LNCaP clone FGC (cell line): ENCODE data around the gene MYOD1.

Experiments
- DNase-seq: peaks from one replicate; pipeline ENCODE4 v3.0.0-alpha.2; 2011; ENCODE audit warnings: low read depth
- H3K4me3 ChIP-seq: 2 replicates; pipeline ENCODE4 v1.5.1; 2011; ENCODE audit warnings: mild to moderate bottlenecking, low read depth, low read length, control low read depth
- CTCF ChIP-seq: IDR thresholded peaks from 2 replicates; pipeline ENCODE4 v1.5.1; 2012; ENCODE audit warnings: mild to moderate bottlenecking; ENCODE audit not compliant: control insufficient read depth, insufficient read depth; ENCODE audit errors: extremely low read depth

Gene MYOD1

DNA sequence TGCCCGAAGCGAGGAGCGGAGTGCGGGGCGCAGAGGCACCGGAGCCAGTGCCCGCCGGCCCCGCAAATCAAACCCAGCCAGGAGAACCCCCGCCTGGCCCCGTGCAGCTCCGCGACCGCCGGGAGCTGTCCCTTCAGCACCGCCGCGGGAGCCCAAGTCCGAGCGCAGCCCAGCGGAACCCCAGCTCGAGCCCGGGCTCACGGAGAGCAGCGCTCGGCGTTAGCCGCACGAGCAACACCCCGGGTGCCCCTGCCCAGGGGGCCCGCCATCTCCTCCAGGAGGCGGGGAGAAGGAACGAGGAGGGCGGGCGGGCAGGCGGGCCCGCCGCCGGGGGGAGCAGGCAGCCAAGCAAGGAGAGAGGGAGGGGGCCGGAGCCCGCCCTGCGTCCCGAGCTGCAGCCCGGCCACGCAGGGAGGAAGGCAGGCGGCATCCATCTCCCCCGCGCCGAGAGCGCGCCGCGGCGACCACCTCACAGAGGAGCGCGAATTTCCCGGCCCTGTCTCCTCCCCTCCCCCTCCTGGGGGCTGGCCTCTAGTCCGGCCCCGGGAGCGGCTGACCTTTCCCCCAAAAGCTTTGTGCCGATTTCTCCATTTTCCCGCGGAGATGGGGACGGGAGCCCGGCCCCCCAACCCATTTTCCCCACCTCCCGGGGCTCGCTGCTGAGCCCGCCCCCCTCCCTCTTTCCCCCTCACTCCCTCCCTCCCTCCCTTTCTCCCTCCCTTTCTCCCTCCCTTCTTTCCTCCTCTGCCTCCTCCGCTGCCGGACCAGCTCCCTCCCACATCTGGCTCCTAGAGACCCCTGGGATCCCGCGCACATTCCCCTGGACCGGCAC is 15.8 kb downstream of the MYOD1 start:
- peak; percentile 17 for DNase-seq

DNA sequence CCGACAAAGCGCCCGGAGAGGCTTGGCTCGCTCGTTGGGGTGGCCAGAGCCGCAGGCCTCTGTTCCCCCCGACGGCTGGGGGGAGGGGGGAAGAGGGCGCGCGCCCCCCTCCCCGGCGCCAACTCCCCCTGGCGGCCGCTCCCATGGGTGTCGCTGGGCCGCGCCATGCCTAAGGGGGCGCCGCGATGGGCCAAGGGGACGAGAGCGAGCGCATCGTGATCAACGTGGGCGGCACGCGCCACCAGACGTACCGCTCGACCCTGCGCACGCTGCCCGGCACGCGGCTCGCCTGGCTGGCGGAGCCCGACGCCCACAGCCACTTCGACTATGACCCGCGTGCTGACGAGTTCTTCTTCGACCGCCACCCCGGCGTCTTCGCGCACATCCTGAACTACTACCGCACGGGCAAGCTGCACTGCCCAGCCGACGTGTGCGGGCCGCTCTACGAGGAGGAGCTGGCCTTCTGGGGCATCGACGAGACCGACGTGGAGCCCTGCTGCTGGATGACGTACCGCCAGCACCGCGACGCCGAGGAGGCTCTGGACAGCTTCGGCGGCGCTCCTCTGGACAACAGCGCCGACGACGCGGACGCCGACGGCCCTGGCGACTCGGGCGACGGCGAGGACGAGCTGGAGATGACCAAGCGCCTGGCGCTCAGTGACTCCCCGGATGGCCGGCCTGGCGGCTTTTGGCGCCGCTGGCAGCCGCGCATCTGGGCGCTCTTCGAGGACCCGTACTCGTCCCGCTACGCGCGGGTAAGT is 16.6 kb downstream of the MYOD1 start:
- 0 out of 2 replicates have a peak, but pooled peaks have one; percentile 16 for TF ChIP-seq CTCF
- no peak for DNase-seq
- H3K4me3 ChIP-seq, result no peak overlapping the region

More for the DNA sequence above, 15.8 kb downstream of the MYOD1 start:
- no peak overlapping the region for H3K4me3 ChIP-seq
- no peak for TF ChIP-seq CTCF

GRCh38 chr11:17736579-17736893 is 17.2 kb downstream of the MYOD1 start:
- no peak for DNase-seq
- TF ChIP-seq CTCF, result no peak
- H3K4me3 ChIP-seq, result no peak overlapping the region

- no peak for TF ChIP-seq CTCF
- H3K4me3 ChIP-seq, result no peak overlapping the region
- no peak for DNase-seq
These were observed 17.8 kb downstream of the MYOD1 start for GRCh38 chr11:17736930-17737817.

GRCh38 chr11:17738151-17738973 is 19.0 kb downstream of the MYOD1 start:
- no peak for TF ChIP-seq CTCF
- no peak for DNase-seq
- H3K4me3 ChIP-seq, result no peak overlapping the region

GRCh38 chr11:17739945-17740338 is 20.6 kb downstream of the MYOD1 start:
- no peak for DNase-seq
- TF ChIP-seq CTCF, result no peak
- no peak overlapping the region for H3K4me3 ChIP-seq
